Measurements from ENCODE around the gene ACSS1.

Gene ACSS1

GRCh38 chr20:24993337-24994185, 64.4 kb downstream of the ACSS1 start:
- peak; percentile 87 for DNase-seq (ENCODE audit: low spot score)

GRCh38 chr20:24992487-24993205, 65.3 kb downstream of the ACSS1 start, which contains the start of gene APMAP:
APMAP (minus strand) TSS chr20:24992751; CDS start chr20:24992688, 63 bp downstream.
- DNase-seq (ENCODE audit: low spot score): peak; percentile 97

- DNase-seq (ENCODE audit: low spot score): peak; percentile 14
These were observed 65.9 kb downstream of the ACSS1 start for GRCh38 chr20:24991897-24992486.

DNA sequence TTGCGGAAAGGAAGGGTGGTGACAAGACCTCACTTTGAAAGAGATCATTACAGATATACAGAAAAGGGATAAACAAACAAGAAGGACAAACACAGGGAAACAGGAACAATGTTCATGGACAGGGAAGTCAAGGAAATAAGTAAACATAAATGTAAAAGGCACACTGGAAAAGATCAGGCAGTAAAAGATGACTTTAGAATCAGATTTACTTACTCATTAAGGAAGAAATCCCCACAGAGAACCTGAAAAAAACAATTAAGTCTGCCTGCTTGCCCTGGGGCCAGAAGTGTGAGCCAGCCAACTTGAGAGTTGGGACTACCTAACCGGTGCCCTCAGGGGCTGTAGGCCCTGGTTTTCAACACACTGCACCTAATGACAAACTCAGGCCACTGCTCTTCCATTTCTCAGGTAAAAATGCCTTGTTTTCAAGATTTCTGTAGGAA, 67.1 kb downstream of the ACSS1 start:
- DNase-seq (ENCODE audit: low spot score): no peak

GRCh38 chr20:24989162-24989561, 68.8 kb downstream of the ACSS1 start:
- DNase-seq (ENCODE audit: low spot score): no peak

GRCh38 chr20:24987873-24988835, 69.8 kb downstream of the ACSS1 start:
- DNase-seq (ENCODE audit: low spot score): no peak

- DNase-seq (ENCODE audit: low spot score): no peak
These were observed 70.7 kb downstream of the ACSS1 start for GRCh38 chr20:24987244-24987643.

DNA sequence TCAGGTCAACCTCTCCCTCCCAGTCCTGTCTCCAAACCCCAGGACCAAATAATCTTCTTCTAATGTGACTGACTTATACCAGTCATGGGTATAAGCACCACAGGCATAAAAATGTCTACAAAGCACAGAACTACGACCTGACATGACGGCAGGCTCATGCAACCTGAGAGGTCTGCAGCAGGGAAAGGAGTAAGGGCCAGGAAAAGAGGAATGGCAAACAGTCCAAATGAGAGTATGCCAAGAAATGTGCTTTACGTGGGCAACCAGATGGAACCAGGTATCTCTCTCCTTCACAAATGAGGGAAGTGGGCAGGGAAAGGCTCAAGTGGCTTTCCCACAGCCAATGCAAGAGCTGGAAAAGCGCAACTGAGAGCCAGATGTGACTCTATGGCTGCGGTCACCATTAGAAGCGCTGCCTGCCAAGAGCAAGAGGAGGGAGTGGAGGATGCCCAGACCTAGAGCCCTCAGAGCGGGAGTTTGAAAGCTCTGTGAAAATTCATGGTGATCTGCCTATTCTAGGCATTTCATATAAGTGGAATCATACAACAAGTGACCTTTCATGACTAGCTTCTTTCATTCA, 71.4 kb downstream of the ACSS1 start:
- no peak for DNase-seq (ENCODE audit: low spot score)

DNA sequence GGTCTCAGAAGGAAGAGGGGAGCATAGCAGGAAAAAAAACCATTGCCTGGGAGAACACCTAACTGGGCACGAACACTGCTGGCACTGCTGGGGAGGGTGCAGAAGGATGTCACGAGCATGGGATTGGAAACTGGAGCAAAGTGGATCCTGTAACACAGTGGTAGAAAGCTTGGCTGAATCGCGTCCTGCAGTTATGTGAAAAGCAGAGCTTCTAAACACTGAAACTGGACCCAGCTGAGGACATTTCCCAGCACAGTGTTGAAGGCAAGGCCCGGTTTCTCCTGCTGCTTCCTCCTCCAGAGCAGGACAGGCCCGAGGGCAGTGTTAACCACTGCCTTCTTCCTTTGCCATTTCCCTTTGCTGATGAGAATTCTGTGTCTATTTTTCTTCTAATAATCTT, 72.1 kb downstream of the ACSS1 start:
- DNase-seq (ENCODE audit: low spot score): no peak

GRCh38 chr20:24984961-24985640, 72.8 kb downstream of the ACSS1 start:
- no peak for DNase-seq (ENCODE audit: low spot score)

GRCh38 chr20:24983896-24984295, 74.0 kb downstream of the ACSS1 start:
- no peak for DNase-seq (ENCODE audit: low spot score)

DNA sequence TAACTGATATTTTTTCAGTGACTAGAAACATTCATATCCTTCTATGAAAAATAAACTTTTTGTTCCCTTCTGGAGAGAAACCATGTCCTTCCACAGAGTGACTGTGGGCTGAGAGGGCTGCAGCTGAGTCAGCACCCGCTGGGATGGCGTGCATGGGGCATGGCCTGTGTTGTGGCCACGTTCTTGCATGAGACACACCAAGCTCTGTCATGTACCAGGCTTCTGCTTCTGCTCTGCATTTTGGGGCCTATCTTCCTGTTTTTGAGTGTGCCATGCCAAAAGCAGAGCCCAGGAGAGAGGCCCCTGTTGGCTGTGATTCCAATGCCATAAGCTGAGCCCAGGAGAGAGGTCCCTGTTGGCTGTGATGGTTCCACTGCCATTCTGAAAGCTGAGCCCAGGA, 76.1 kb downstream of the ACSS1 start:
- DNase-seq (ENCODE audit: low spot score): no peak

GRCh38 chr20:24981282-24981681, 76.7 kb downstream of the ACSS1 start:
- DNase-seq (ENCODE audit: low spot score): no peak

- no peak for DNase-seq (ENCODE audit: low spot score)
These were observed 77.5 kb downstream of the ACSS1 start for GRCh38 chr20:24980291-24981053.

DNA sequence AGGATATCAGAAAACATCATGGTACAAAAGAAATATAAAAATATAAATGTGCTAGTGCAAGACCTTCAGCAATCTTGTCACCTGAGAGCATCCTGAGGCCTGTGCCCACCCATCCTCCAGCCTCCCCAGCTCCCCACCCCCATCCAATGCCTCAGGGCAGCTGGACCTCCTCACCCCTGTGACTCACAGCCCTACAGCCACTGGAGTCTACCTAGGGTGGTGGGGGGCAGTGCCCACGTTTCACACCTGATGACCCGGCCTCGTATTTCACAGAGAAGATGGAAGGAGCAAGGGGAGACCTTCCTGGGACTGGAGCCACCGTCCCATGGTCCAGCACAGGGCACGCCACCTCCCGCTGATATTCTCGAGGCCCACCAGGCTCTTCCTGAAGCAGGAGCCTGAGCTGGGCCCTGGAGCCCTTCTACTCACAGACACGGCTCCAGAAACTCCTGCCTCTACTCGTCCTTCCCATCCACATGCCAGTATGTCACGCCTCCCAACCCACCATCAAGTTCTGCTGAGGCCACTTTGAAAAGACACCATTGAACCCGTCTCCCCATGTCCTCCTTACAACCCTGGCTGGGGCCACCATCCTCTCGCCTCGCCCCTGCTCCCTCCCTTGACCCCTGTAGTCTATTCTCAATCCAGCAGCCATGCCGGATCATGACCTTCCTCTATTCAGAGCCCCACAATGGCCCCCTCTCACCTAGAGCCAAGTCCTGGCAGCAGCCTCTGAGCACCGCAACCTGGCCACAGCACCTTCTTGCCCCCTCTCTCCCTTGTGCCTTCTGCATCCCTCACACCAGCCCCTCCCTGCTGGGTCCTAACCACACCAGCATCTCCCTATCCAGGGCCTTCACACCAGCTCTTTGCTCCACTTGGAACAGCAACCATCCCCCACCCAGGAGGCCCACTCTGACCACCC, 78.6 kb downstream of the ACSS1 start:
- no peak for DNase-seq (ENCODE audit: low spot score)

DNA sequence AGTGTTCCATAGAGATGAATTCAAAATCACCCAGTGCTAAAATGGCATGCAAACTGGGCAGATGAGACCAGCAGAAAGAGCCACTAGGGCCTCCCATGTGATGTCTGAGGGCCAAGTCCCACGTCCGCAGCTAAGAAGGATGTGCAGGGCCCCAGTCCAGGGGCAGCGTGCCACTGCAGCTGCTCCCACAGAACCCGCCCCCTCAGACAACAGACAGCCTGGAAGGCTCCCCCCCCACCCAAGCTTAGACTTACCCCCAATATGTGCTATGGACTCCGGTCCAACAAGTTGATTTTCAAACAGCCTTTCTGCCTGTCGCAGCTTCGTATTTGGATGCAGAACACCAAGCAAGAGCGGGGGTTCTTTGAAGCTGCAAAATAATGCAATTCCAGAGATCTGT, 79.4 kb downstream of the ACSS1 start:
- no peak for DNase-seq (ENCODE audit: low spot score)

- no peak for DNase-seq (ENCODE audit: low spot score)
These were observed 80.1 kb downstream of the ACSS1 start for GRCh38 chr20:24977797-24978196.

GRCh38 chr20:24977336-24977735, 80.6 kb downstream of the ACSS1 start:
- DNase-seq (ENCODE audit: low spot score): no peak

GRCh38 chr20:24972341-24972740, 85.6 kb downstream of the ACSS1 start:
- no peak for DNase-seq (ENCODE audit: low spot score)
